Measurements from ENCODE around the gene NUBP2.

Gene NUBP2

DNA sequence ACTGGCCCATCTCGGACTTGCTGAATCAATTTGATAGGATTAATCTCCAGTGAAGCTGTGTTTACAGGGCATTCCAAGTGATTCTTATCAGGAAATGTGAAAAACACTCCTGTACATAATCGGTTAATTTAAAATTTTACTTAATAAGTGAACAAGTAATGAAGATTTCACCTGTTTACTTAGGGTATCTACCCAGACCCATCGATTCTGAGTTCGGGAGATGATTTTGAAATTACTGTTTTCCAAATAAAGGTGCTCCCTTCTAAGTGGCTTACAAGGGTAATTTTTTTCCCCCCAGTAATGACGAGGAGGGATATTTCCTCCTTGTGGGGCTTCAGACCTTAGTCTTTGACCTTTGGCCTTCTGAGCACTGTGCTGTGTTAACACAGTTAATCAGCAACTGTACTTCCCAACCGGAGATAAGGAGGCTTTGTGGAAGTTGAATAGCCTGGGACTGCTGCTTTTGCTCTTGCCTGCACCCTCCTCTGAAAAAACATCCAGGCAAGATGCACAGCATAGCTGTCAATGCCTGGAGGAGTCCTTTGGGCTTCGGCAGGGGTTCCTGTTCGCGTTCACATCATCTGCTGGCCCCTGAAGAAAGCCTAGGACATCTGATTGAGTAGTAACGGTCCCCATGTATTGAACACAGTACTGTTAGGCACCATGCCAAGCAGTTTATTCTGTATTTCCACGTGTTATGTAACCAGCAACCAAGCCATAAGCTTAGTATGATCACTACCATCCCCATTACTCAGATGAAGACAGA lies 46.1 kb downstream of the NUBP2 start:
- TF ChIP-seq TEAD4 (IDR thresholded peaks at IDR 0.05): no peak
- TF ChIP-seq TCF12 (IDR thresholded peaks at IDR 0.05; ENCODE audit: low read depth): no peak
- no peak for TF ChIP-seq FOXM1 (IDR thresholded peaks at IDR 0.05; ENCODE audit: borderline replicate concordance, low read depth)
- TF ChIP-seq, protein P1, sequence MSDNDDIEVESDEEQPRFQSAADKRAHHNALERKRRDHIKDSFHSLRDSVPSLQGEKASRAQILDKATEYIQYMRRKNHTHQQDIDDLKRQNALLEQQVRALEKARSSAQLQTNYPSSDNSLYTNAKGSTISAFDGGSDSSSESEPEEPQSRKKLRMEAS (IDR thresholded peaks at IDR 0.05): no peak
- TF ChIP-seq, protein P2, sequence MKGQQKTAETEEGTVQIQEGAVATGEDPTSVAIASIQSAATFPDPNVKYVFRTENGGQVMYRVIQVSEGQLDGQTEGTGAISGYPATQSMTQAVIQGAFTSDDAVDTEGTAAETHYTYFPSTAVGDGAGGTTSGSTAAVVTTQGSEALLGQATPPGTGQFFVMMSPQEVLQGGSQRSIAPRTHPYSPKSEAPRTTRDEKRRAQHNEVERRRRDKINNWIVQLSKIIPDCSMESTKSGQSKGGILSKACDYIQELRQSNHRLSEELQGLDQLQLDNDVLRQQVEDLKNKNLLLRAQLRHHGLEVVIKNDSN (IDR thresholded peaks at IDR 0.05): no peak
- no peak for TF ChIP-seq NFIC (IDR thresholded peaks at IDR 0.05)
- TF ChIP-seq RAD21 (IDR thresholded peaks at IDR 0.05; ENCODE audit: low read depth): no peak
- no peak for TF ChIP-seq EGR1 (IDR thresholded peaks at IDR 0.05)
- TF ChIP-seq YY1 (IDR thresholded peaks at IDR 0.05; ENCODE audit: low read depth): no peak
- no peak for TF ChIP-seq CEBPB (IDR thresholded peaks at IDR 0.05)
- TF ChIP-seq TAF1 (IDR thresholded peaks at IDR 0.05; ENCODE audit: low read depth): no peak
- TF ChIP-seq, protein P3, sequence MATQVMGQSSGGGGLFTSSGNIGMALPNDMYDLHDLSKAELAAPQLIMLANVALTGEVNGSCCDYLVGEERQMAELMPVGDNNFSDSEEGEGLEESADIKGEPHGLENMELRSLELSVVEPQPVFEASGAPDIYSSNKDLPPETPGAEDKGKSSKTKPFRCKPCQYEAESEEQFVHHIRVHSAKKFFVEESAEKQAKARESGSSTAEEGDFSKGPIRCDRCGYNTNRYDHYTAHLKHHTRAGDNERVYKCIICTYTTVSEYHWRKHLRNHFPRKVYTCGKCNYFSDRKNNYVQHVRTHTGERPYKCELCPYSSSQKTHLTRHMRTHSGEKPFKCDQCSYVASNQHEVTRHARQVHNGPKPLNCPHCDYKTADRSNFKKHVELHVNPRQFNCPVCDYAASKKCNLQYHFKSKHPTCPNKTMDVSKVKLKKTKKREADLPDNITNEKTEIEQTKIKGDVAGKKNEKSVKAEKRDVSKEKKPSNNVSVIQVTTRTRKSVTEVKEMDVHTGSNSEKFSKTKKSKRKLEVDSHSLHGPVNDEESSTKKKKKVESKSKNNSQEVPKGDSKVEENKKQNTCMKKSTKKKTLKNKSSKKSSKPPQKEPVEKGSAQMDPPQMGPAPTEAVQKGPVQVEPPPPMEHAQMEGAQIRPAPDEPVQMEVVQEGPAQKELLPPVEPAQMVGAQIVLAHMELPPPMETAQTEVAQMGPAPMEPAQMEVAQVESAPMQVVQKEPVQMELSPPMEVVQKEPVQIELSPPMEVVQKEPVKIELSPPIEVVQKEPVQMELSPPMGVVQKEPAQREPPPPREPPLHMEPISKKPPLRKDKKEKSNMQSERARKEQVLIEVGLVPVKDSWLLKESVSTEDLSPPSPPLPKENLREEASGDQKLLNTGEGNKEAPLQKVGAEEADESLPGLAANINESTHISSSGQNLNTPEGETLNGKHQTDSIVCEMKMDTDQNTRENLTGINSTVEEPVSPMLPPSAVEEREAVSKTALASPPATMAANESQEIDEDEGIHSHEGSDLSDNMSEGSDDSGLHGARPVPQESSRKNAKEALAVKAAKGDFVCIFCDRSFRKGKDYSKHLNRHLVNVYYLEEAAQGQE (IDR thresholded peaks at IDR 0.05; ENCODE audit: low read depth): no peak
- TF ChIP-seq CREB1 (IDR thresholded peaks at IDR 0.05; ENCODE audit: low read depth): no peak
- TF ChIP-seq EP300 (IDR thresholded peaks at IDR 0.05; ENCODE audit: borderline replicate concordance): no peak
- TF ChIP-seq ZBTB7A (IDR thresholded peaks at IDR 0.05; ENCODE audit: low read depth): no peak

DNA sequence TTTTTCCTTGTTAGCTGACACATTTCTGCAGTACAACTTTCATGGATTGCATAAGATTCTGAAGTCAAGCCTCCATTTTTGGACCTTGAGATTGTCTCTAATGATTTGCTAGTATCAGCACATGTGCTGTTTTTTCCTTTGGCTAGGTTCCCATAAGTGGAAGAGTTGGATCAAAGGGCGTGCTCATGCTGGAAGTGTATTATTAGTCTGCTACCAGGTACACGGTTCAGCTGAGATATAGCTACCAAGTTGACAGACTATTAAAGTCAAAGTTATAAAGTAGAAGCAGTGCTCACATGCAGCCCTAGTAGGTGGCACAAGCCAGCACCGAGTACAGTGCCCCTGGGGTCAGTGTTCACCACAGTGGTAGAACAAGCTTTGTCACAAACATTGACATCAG lies 47.5 kb downstream of the NUBP2 start:
- TF ChIP-seq, protein P2 (IDR thresholded peaks at IDR 0.05): no peak
- TF ChIP-seq YY1 (IDR thresholded peaks at IDR 0.05; ENCODE audit: low read depth) (no peak), TCF12 (IDR thresholded peaks at IDR 0.05; ENCODE audit: low read depth) (no peak), EGR1 (IDR thresholded peaks at IDR 0.05) (no peak), NFIC (IDR thresholded peaks at IDR 0.05) (no peak), CEBPB (IDR thresholded peaks at IDR 0.05) (no peak)

DNA sequence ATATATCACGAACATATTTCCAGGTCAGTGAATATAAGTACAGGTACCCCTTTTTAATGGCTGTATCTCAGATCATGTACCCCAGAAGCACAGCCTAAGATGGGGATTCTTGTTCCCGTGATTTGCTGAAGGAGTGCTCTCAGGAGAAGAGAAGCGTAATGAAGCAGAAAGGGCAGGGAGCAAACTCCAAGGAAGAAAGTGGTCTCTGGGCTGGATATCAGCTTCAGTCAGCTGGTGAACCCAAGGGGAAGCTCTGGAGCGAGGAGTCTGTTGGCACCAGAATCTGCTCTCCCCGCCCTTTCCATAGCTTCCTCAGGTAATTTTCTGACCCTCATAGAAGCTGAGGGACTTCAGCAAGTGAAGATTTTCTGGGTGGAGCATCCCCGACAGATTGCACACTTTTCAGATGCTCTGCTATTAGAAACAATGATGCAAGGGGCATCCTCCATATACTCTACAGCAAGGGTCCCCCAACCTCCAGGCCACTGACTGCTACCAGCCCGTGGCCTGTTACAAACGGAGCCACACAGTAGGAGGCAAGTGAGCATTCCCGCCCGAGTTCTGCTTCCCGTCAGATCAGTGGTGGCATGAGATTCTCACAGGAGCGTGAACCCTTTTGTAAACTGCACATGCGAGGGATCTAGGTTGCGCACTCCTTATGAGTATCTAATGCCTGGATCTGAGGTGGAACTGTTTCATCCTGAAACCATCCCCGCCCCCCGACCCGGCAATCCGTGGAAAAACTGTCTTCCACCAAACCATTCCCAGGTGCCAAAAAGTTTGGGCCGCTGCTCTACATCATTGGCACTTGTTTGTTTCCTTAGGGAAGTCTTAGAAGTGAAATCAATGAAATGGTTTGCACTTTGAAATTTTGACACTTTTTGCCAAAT lies 48.7 kb downstream of the NUBP2 start:
- TF ChIP-seq RAD21 (IDR thresholded peaks at IDR 0.05; ENCODE audit: low read depth) (no peak), FOXM1 (IDR thresholded peaks at IDR 0.05; ENCODE audit: borderline replicate concordance, low read depth) (no peak), EP300 (IDR thresholded peaks at IDR 0.05; ENCODE audit: borderline replicate concordance) (no peak), CREB1 (IDR thresholded peaks at IDR 0.05; ENCODE audit: low read depth) (no peak), TAF1 (IDR thresholded peaks at IDR 0.05; ENCODE audit: low read depth) (no peak), EGR1 (IDR thresholded peaks at IDR 0.05) (no peak), ZBTB7A (IDR thresholded peaks at IDR 0.05; ENCODE audit: low read depth) (no peak), YY1 (IDR thresholded peaks at IDR 0.05; ENCODE audit: low read depth) (no peak), NFIC (IDR thresholded peaks at IDR 0.05) (no peak), TEAD4 (IDR thresholded peaks at IDR 0.05) (no peak)
- TF ChIP-seq, protein P3 (IDR thresholded peaks at IDR 0.05; ENCODE audit: low read depth): no peak
- TF ChIP-seq, protein P1 (IDR thresholded peaks at IDR 0.05): no peak
- TF ChIP-seq, protein P2 (IDR thresholded peaks at IDR 0.05): no peak

DNA sequence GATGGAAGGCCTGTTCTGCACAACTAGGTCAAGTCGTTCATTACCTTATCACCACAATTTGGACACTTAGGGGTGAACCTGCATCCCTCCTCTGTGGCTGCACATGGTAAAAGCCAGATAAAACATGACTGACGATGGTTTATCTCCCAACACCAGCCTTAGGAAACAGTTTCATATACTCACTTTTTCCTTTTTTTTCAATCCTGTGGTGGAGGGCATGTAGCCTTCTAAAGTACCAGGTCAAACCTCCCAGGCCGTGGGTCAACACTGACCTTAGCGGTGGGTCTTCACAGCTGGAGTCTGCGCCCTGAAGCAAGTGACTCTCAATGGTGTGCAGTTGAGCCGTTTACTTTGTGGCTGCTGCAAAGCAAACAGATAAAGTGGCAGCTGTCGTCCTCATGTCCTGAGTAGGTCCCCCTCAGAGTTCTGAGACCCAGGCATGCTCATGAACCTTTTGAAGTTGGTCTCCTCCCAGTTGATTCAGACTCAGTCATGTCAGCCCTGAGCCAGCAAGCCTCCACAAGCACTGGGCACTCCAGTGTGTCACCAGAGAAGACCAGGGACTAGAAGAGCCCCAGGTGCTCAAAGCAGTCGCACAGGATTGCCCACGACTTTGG lies 50.2 kb downstream of the NUBP2 start:
- TF ChIP-seq RAD21 (IDR thresholded peaks at IDR 0.05; ENCODE audit: low read depth): no peak

DNA sequence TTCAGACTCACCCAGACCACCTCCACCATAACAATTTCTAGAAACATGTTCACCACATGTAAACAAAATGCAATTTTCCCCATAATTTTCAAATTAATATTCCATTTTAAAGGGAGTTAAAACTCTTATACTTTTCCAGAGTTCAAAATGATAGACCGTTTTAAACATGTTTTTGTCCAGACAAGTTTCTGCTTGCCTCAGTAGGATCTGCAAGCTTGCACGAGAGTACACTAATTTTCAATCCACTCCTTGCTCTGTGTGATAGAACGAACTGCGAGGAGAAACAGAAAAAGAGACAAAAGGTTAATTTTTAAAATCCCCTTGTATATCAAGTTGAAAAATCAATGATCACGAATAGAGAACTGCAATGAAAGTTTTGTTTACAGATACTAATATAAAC lies 51.3 kb downstream of the NUBP2 start:
- TF ChIP-seq TEAD4 (IDR thresholded peaks at IDR 0.05) (no peak), TCF12 (IDR thresholded peaks at IDR 0.05; ENCODE audit: low read depth) (no peak), YY1 (IDR thresholded peaks at IDR 0.05; ENCODE audit: low read depth) (no peak), CREB1 (IDR thresholded peaks at IDR 0.05; ENCODE audit: low read depth) (no peak), ZBTB7A (IDR thresholded peaks at IDR 0.05; ENCODE audit: low read depth) (no peak), RAD21 (IDR thresholded peaks at IDR 0.05; ENCODE audit: low read depth) (no peak), FOXM1 (IDR thresholded peaks at IDR 0.05; ENCODE audit: borderline replicate concordance, low read depth) (no peak), NFIC (IDR thresholded peaks at IDR 0.05) (no peak), EGR1 (IDR thresholded peaks at IDR 0.05) (no peak)
- TF ChIP-seq, protein P2 (IDR thresholded peaks at IDR 0.05): no peak
- TF ChIP-seq, protein P1 (IDR thresholded peaks at IDR 0.05): no peak

All from Ishikawa (cell line).